Measurements from ENCODE around the gene ZDHHC14. TPM values are rescaled to one million over a fixed set of nuclear protein-coding genes. Genes with fewer than 3 reads are reported as not detected.

Gene ZDHHC14
- total RNA-seq, 2 donors from 2014 or later, result 10.2 to 10.6 TPM

DNA sequence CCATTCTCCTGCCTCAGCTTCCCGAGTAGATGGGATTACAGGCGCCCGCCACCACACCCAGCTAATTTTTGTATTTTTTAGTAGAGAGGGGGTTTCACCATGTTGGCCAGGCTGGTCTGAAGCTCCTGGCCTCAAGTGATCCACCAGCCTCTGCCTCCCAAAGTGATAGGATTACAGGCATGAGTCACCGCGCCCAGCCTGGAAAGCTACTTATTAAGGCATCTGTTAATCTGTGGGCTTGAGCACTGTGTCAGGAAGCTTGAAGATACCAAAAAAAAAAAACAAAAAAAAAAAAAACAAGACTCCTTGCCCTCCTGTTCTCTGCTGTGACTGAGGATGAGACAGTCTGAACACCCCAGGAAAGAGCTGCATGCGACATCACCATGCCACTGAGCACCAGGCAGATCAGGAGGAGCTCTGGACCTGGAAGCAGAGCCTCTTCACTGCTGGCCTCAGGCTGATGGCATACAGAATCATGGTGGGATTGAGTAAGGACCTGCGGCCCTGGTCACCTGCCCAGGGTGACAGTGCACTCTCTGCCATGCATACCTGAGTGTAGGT, 275.5 kb downstream of the ZDHHC14 start:
- H3K4me3 ChIP-seq, result no peak overlapping the region
- WGBS, 2 donors, result 95 to 97% methylated on average over 7 of the region's 7 CpGs
- ATAC-seq (no peak), DNase-seq (no peak)
- TF ChIP-seq, protein P1, sequence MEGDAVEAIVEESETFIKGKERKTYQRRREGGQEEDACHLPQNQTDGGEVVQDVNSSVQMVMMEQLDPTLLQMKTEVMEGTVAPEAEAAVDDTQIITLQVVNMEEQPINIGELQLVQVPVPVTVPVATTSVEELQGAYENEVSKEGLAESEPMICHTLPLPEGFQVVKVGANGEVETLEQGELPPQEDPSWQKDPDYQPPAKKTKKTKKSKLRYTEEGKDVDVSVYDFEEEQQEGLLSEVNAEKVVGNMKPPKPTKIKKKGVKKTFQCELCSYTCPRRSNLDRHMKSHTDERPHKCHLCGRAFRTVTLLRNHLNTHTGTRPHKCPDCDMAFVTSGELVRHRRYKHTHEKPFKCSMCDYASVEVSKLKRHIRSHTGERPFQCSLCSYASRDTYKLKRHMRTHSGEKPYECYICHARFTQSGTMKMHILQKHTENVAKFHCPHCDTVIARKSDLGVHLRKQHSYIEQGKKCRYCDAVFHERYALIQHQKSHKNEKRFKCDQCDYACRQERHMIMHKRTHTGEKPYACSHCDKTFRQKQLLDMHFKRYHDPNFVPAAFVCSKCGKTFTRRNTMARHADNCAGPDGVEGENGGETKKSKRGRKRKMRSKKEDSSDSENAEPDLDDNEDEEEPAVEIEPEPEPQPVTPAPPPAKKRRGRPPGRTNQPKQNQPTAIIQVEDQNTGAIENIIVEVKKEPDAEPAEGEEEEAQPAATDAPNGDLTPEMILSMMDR (IDR thresholded peaks at IDR 0.05), result no peak
- no peak for TF ChIP-seq POLR2A (IDR thresholded peaks at IDR 0.05)
- no peaks in the 10 kb centered on the region for H3K9me3 ChIP-seq
- H3K36me3 ChIP-seq (replicated peaks in 1 of 2; ENCODE audit: insufficient read depth in 1 of 2, low read depth in 2 of 2), result no peaks in the 10 kb centered on the region
- H3K4me1 ChIP-seq, result peaks cover 10% of the 10 kb centered on the region
- H3K27me3 ChIP-seq, result no peaks in the 10 kb centered on the region
- intact Hi-C loops (cut with DNase I), result no loop called here
- H3K27ac ChIP-seq, result no peak overlapping the region

DNA sequence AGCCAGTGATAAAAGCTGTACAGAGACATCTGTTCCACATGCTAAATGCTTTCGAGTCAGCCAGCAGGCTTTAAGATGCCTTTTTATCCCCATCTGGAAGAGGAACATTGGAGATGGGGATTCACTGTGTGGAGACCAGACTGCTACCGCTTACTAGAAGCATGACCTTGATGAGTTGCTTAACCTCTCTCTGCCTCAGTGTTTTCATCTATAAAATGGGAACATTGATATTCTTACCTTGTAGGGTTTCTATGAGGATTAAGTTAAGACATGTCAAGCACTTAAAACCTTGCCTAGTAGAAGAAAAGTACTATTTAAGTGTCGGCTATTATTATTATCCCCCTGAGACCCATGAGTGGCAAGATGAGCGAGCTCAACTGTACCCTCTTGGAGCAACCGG, 276.8 kb downstream of the ZDHHC14 start:
- intact Hi-C loops (cut with DNase I), result no loop called here
- ATAC-seq (no peak), DNase-seq (no peak)
- Histone ChIP-seq H3K9me3 (no peaks in the 10 kb centered on the region), H3K27ac (no peak overlapping the region), H3K4me1 (peaks cover 6% of the 10 kb centered on the region), H3K4me3 (no peak overlapping the region), H3K27me3 (no peaks in the 10 kb centered on the region), H3K36me3 (replicated peaks in 1 of 2; ENCODE audit: insufficient read depth in 1 of 2, low read depth in 2 of 2) (no peaks in the 10 kb centered on the region)
- TF ChIP-seq POLR2A (IDR thresholded peaks at IDR 0.05), result no peak
- TF ChIP-seq, protein P1 (IDR thresholded peaks at IDR 0.05), result no peak
- WGBS, 2 donors, result 90 to 92% methylated on average over 5 of the region's 5 CpGs

DNA sequence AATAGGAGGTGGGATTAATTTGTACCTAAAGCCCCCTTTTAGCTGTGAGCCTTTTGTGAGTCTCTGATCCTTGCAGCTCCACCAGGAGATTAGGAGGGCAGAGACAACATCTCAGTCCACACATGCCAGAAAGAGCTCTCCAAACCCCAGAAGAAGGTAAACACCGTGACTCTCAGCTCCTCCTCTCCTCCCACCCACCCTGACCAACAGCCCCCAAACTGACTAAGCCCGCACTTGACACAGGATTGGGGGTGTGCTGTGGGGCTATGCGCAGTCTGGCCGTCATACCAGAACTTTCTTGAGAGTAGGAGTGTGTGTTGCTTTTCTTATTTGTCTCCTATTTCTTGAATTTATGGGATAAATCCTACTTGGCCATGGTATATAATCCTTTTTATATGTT, 277.3 kb downstream of the ZDHHC14 start:
- Histone ChIP-seq H3K36me3 (replicated peaks in 1 of 2; ENCODE audit: insufficient read depth in 1 of 2, low read depth in 2 of 2) (no peaks in the 10 kb centered on the region), H3K4me3 (no peak overlapping the region), H3K27me3 (no peaks in the 10 kb centered on the region), H3K9me3 (no peaks in the 10 kb centered on the region), H3K27ac (no peak overlapping the region), H3K4me1 (peaks cover 1% of the 10 kb centered on the region)
- no peak for ATAC-seq
- TF ChIP-seq, protein P1 (IDR thresholded peaks at IDR 0.05), result no peak
- TF ChIP-seq POLR2A (IDR thresholded peaks at IDR 0.05), result no peak
- no peak for DNase-seq
- 95 to 98% methylated on average over 4 of the region's 4 CpGs for WGBS, 2 donors
- intact Hi-C loops (cut with DNase I), result no loop called here

DNA sequence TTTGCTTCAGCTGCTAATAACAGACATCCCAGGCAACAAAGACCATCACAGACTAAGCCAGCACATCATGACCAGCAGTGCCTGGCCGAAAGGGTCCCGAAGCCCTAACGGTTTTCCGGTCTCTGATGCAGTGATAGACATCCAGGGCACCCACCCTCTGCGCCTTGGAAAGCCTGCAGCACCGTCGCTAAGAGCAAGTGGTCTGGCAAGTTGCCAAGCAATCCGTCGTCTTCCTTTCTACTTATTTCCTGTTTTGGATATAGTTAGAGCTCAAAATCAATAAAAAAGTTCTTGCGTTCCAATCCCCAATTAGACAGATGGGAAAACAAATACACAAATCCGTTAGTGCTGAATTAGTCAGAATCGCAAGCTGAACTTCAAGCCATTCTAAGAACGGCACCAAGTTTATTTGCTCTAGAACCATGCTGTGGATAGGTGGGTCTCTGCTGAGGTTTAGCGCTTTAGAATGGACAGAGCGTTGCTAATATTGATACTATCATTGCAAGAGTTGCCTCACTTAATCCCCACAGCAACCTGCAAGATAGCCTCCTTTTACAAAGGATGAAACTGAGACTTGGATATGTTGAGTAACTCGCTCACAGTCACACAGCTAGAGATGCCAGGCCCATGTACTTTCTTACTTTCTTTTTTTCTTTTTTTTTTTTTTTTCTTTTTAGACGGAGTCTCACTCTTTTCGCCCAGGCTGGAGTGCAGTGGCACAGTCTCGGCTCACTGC, 278.7 kb downstream of the ZDHHC14 start:
- peak in 3 of 4 donors; percentile 25 to 48 (median 31) for DNase-seq
- WGBS, 2 donors, result 70 to 75% methylated on average over 19 of the region's 19 CpGs
- no peak for ATAC-seq
- no peaks in the 10 kb centered on the region for H3K9me3 ChIP-seq
- H3K27ac ChIP-seq, result no peak overlapping the region
- H3K27me3 ChIP-seq, result no peaks in the 10 kb centered on the region
- TF ChIP-seq POLR2A (IDR thresholded peaks at IDR 0.05), result no peak
- TF ChIP-seq, protein P1 (IDR thresholded peaks at IDR 0.05), result no peak
- H3K4me1 ChIP-seq, result no peaks in the 10 kb centered on the region
- no peak overlapping the region for H3K4me3 ChIP-seq
- intact Hi-C loops (cut with DNase I), result no loop called here
- H3K36me3 ChIP-seq (replicated peaks in 1 of 2; ENCODE audit: insufficient read depth in 1 of 2, low read depth in 2 of 2), result no peaks in the 10 kb centered on the region

DNA sequence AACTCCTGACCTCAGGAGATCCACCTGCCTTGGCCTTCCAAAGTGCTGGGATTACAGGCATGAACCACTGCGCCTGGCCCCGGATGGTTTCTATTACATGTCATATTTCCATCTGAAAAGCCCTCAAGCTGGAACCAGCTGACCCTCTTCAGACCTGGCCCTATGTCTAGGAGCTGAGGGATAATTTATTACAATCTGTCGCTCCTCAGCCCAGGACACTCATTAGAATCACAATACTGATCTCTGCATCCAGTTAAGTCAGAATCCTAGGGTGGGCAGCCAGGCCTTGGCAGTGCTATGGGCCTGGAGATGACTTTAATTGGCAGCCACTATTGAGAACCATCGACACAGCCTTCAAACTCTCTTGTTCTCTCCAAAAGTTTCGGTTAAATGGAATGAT, 279.4 kb downstream of the ZDHHC14 start:
- TF ChIP-seq POLR2A (IDR thresholded peaks at IDR 0.05), result no peak
- TF ChIP-seq, protein P1 (IDR thresholded peaks at IDR 0.05), result no peak
- H3K27ac ChIP-seq, result no peak overlapping the region
- H3K27me3 ChIP-seq, result no peaks in the 10 kb centered on the region
- no peak for DNase-seq
- no peaks in the 10 kb centered on the region for H3K36me3 ChIP-seq (replicated peaks in 1 of 2; ENCODE audit: insufficient read depth in 1 of 2, low read depth in 2 of 2)
- intact Hi-C loops (cut with DNase I), result no loop called here
- H3K9me3 ChIP-seq, result no peaks in the 10 kb centered on the region
- no peaks in the 10 kb centered on the region for H3K4me1 ChIP-seq
- no peak overlapping the region for H3K4me3 ChIP-seq
- no peak for ATAC-seq
- 88 to 95% methylated on average over 5 of the region's 5 CpGs for WGBS, 2 donors

Measured in body of pancreas (tissue), 4 donors.